IMR-90 (cell line): ENCODE results near the gene RDH16. TPM values are rescaled to one million over a fixed set of nuclear protein-coding genes. Genes with fewer than 3 reads are reported as not detected.
A peak's percentile ranks its signal among the peaks of the same experiment; 100 is the strongest.

Experiments
- ATAC-seq: fragments of 200-7000 bp; cut with Tn5 transposase; 2 replicates; pipeline ENCODE4 v1.9.1; 2020; ENCODE audit warnings: low read depth, mild to moderate bottlenecking, moderate library complexity
- BruUV-seq: library from RNA; stranded (reverse); fragments of 400-500 nt; replicated peaks from 2 replicates; lab custom pipeline; 2021; lab: Mats Ljungman, UMichigan
- CTCF ChIA-PET: fragments of 300-600 bp; formaldehyde crosslinking; extraction: SDS; loops from one replicate; lab custom pipeline; 2021; ENCODE audit warnings: antibody characterized with exemption; lab: Yijun Ruan, JAX
- POLR2A ChIA-PET: fragments of 300-600 bp; sonication (Branson Sonifier 250); formaldehyde crosslinking; loops from one replicate; lab custom pipeline; 2022; ENCODE audit warnings: antibody characterized with exemption; ENCODE audit not compliant: unreplicated experiment; lab: Charles Lee
- DNase-seq: peaks from one replicate; pipeline ENCODE4 v3.0.0; 2013
- H2AFZ ChIP-seq: replicated peaks from 2 replicates; pipeline ENCODE3; 2013; ENCODE audit warnings: low read length, mild to moderate bottlenecking; ENCODE audit not compliant: poor library complexity
- H2AK5ac ChIP-seq: 2 replicates; pipeline ENCODE4 v1.6.1; 2013; ENCODE audit warnings: low read depth, low read length, inconsistent platforms
- H2AK9ac ChIP-seq: replicated peaks from 2 replicates; pipeline ENCODE3; 2013; ENCODE audit warnings: mild to moderate bottlenecking, low read depth, low read length, moderate library complexity; ENCODE audit not compliant: poor library complexity
- H2BK120ac ChIP-seq: 2 replicates; pipeline ENCODE4 v1.6.1; 2013; ENCODE audit warnings: low read depth, low read length, inconsistent platforms
- H2BK15ac ChIP-seq: 3 replicates; pipeline ENCODE4 v1.6.1; 2013; ENCODE audit warnings: low read depth, low read length, inconsistent platforms
- H2BK20ac ChIP-seq: 2 replicates; pipeline ENCODE4 v1.6.1; 2013; ENCODE audit warnings: low read depth, mild to moderate bottlenecking, inconsistent platforms, low read length, moderate library complexity
- H2BK5ac ChIP-seq: 2 replicates; pipeline ENCODE4 v1.6.1; 2013; ENCODE audit warnings: mild to moderate bottlenecking, low read depth, low read length, inconsistent platforms; ENCODE audit not compliant: poor library complexity, severe bottlenecking
- H3K14ac ChIP-seq: replicated peaks from 2 replicates; pipeline ENCODE4 v1.6.1; 2013; ENCODE audit warnings: low read depth, low read length, inconsistent platforms
- H3K18ac ChIP-seq: 2 replicates; pipeline ENCODE4 v1.6.1; 2013; ENCODE audit warnings: low read depth, low read length, control low read depth
- H3K23ac ChIP-seq: 2 replicates; pipeline ENCODE4 v1.6.1; 2013; ENCODE audit warnings: low read depth, low read length, inconsistent platforms
- H3K27ac ChIP-seq: 2 replicates; pipeline ENCODE4 v1.5.1; 2013; ENCODE audit warnings: mild to moderate bottlenecking, control low read depth, low read length; ENCODE audit not compliant: insufficient read depth
- H3K27me3 ChIP-seq: 2 replicates; pipeline ENCODE4 v1.6.1; 2013; ENCODE audit warnings: low read length; ENCODE audit not compliant: control insufficient read depth, insufficient read depth
- H3K36me3 ChIP-seq: 2 replicates; pipeline ENCODE4 v1.6.1; 2013; ENCODE audit warnings: low read length, mixed read lengths; ENCODE audit not compliant: control insufficient read depth, insufficient read depth
- H3K4ac ChIP-seq: 2 replicates; pipeline ENCODE4 v1.6.1; 2013; ENCODE audit warnings: low read depth, low read length, inconsistent platforms
- H3K4me1 ChIP-seq: 2 replicates; pipeline ENCODE4 v1.6.1; 2013; ENCODE audit warnings: low read length, mixed read lengths; ENCODE audit not compliant: control insufficient read depth, insufficient read depth
- H3K4me2 ChIP-seq: 2 replicates; pipeline ENCODE4 v1.6.1; 2013; ENCODE audit warnings: low read depth, mild to moderate bottlenecking, control low read depth, low read length, moderate library complexity
- H3K4me3 ChIP-seq: 2 replicates; pipeline ENCODE4 v1.5.1; 2013; ENCODE audit warnings: low read depth, mild to moderate bottlenecking, control low read depth, low read length, moderate library complexity; ENCODE audit not compliant: insufficient read depth
- H3K56ac ChIP-seq: 2 replicates; pipeline ENCODE4 v1.6.1; 2013; ENCODE audit warnings: low read length, inconsistent platforms; ENCODE audit not compliant: insufficient read depth; ENCODE audit errors: extremely low read depth
- H3K79me1 ChIP-seq, 2 experiments: 2 replicates each; pipeline ENCODE4 v1.6.1; 2013; ENCODE audit warnings: low read length in 2 of 2, inconsistent platforms in 1 of 2, low read depth in 1 of 2
- H3K9ac ChIP-seq: 2 replicates; pipeline ENCODE4 v1.6.1; 2013; ENCODE audit warnings: low read depth, low read length, control low read depth
- H3K9me1 ChIP-seq: 2 replicates; pipeline ENCODE4 v1.6.1; 2013; ENCODE audit warnings: low read length, inconsistent platforms; ENCODE audit not compliant: insufficient read depth
- H3K9me3 ChIP-seq: 2 replicates; pipeline ENCODE4 v1.6.1; 2013; ENCODE audit warnings: low read length; ENCODE audit not compliant: control insufficient read depth, insufficient read depth
- H4K20me1 ChIP-seq: 2 replicates; pipeline ENCODE4 v1.6.1; 2013; ENCODE audit warnings: low read length, inconsistent platforms; ENCODE audit not compliant: insufficient read depth
- H4K5ac ChIP-seq: 2 replicates; pipeline ENCODE4 v1.6.1; 2013; ENCODE audit warnings: mild to moderate bottlenecking, low read depth, low read length, control low read depth
- H4K8ac ChIP-seq, 2 experiments: 2 replicates each; pipeline ENCODE4 v1.6.1; 2013; ENCODE audit warnings: low read depth in 2 of 2, low read length in 2 of 2, control low read depth in 1 of 2, inconsistent platforms in 1 of 2
- H4K91ac ChIP-seq: 2 replicates; pipeline ENCODE4 v1.6.1; 2013; ENCODE audit warnings: low read depth, low read length, inconsistent platforms; ENCODE audit not compliant: insufficient read depth
- BHLHE40 ChIP-seq: fragments of 150-350 bp; IDR thresholded peaks from 2 replicates; pipeline ENCODE4 v1.6.1; 2016; ENCODE audit warnings: mild to moderate bottlenecking, low read depth, low read length
- CEBPB ChIP-seq: IDR thresholded peaks from 2 replicates; pipeline ENCODE4 v1.6.1; 2012; ENCODE audit warnings: low read depth, low read length, improper control_type of control experiment
- CHD1 ChIP-seq: IDR thresholded peaks from 2 replicates; pipeline ENCODE4 v1.6.1; 2012; ENCODE audit warnings: low read depth, low read length, improper control_type of control experiment
- ELK1 ChIP-seq: fragments of 150-350 bp; IDR thresholded peaks from 2 replicates; pipeline ENCODE4 v1.6.1; 2016; ENCODE audit warnings: low read depth, mild to moderate bottlenecking, low read length, moderate library complexity, borderline replicate concordance
- FOS ChIP-seq: fragments of 150-350 bp; IDR thresholded peaks from 2 replicates; pipeline ENCODE4 v1.6.1; 2016; ENCODE audit warnings: low read depth, low read length
- MAFK ChIP-seq: IDR thresholded peaks from 2 replicates; pipeline ENCODE4 v1.6.1; 2012; ENCODE audit warnings: low read depth, low read length, improper control_type of control experiment
- MAZ ChIP-seq: IDR thresholded peaks from 2 replicates; pipeline ENCODE4 v1.6.1; 2012; ENCODE audit warnings: low read depth, mild to moderate bottlenecking, low read length, improper control_type of control experiment, moderate library complexity, borderline replicate concordance
- MXI1 ChIP-seq: IDR thresholded peaks from 2 replicates; pipeline ENCODE4 v1.6.1; 2012; ENCODE audit warnings: low read depth, mild to moderate bottlenecking, low read length, moderate library complexity, borderline replicate concordance
- NFE2L2 ChIP-seq: fragments of 150-350 bp; IDR thresholded peaks from 2 replicates; pipeline ENCODE4 v1.6.1; 2016; ENCODE audit warnings: low read depth, mild to moderate bottlenecking, low read length
- POLR2A ChIP-seq: IDR thresholded peaks from 2 replicates; pipeline ENCODE4 v1.6.1; 2012; ENCODE audit warnings: mild to moderate bottlenecking, low read depth, low read length
- RAD21 ChIP-seq: IDR thresholded peaks from 2 replicates; pipeline ENCODE4 v1.6.1; 2012; ENCODE audit warnings: low read length, improper control_type of control experiment
- RCOR1 ChIP-seq: IDR thresholded peaks from 2 replicates; pipeline ENCODE4 v1.6.1; 2012; ENCODE audit warnings: mild to moderate bottlenecking, low read length, improper control_type of control experiment; ENCODE audit not compliant: insufficient replicate concordance
- RFX5 ChIP-seq: IDR thresholded peaks from 2 replicates; pipeline ENCODE4 v1.8.0; 2012; ENCODE audit warnings: low read depth, mild to moderate bottlenecking, low read length, moderate library complexity
- SMC3 ChIP-seq: fragments of 150-350 bp; IDR thresholded peaks from 2 replicates; pipeline ENCODE4 v1.6.1; 2016; ENCODE audit warnings: low read depth, mild to moderate bottlenecking, antibody characterized with exemption, low read length, moderate library complexity
- USF2 ChIP-seq: fragments of 150-350 bp; IDR thresholded peaks from 2 replicates; pipeline ENCODE4 v1.6.1; 2017; ENCODE audit warnings: mild to moderate bottlenecking, antibody characterized with exemption, low read length, low read depth
- WGBS, 2 experiments: methylation state at CpG; one replicate each; pipeline versions ENCODE4 v1.1.5 to v1.1.7; 2013; ENCODE audit warnings: missing lambda C conversion rate in 2 of 2; ENCODE audit not compliant: insufficient read length in 1 of 2; ENCODE audit errors: extremely low coverage in 2 of 2; 5-methylcytosine and 5-hydroxymethylcytosine counted together
- dilution Hi-C: fragments of 300-500 bp; cut with HindIII; formaldehyde crosslinking; loops from one replicate; pipeline ENCODE4 v1.14.3; 2018; ENCODE audit warnings: low sequenced_read_pairs; ENCODE audit not compliant: unreplicated experiment
- in situ Hi-C: fragments of 300-500 bp; cut with MboI; formaldehyde crosslinking; loops from 3 replicates; pipeline ENCODE4 v1.14.3; 2019; ENCODE audit warnings: low sequenced_read_pairs, inconsistent platforms, mixed read lengths
- intact Hi-C: fragments of 100-400 bp; cut with micrococcal nuclease; formaldehyde crosslinking; loops from 2 replicates; pipeline ENCODE4 v1.10.0; 2022
- polyA plus RNA-seq, 3 experiments: library from polyadenylated mRNA; depleted of rRNA; stranded (reverse); fragments of >200 nt; gene quantifications; 2 replicates each; pipeline ENCODE4 v1.2.3, GENCODE V29; 2012; ENCODE audit warnings: low replicate concordance in 1 of 3
- total RNA-seq: library from RNA; depleted of rRNA; stranded (reverse); fragments of >200 nt; gene quantifications from 2 replicates; pipeline ENCODE4 v1.2.3, GENCODE V29; 2012
- TF ChIP-seq, protein P1 (sequence below): conservative IDR thresholded peaks from 2 replicates; pipeline ENCODE4 v1.5.1; 2012; ENCODE audit warnings: mild to moderate bottlenecking, low read depth, low read length, improper control_type of control experiment

The RDH16 gene
- total and polyA plus RNA-seq, 2 of the 4 experiments (the other 2 are of a cell fraction) = not detected

- H3K9me3 ChIP-seq = no peaks in the 10 kb centered on the region
- H2BK120ac ChIP-seq = no peak overlapping the region
- H3K4me3 ChIP-seq = no peak overlapping the region
- dilution Hi-C loops (no loop called here), intact Hi-C loops (loop anchor here (5.0 to 10.0 kb wide), 2 partner anchors 162 to 360 kb away; partner anchors contain the start of gene ATP5F1B), in situ Hi-C loops (loop anchor here (5.0 to 10.0 kb wide), 2 partner anchors 108 to 370 kb away; partner anchors contain the start of genes BAZ2A and STAT6)
- H4K8ac ChIP-seq = no peak overlapping the region
- no peak for ATAC-seq
- no peak overlapping the region for H2AFZ ChIP-seq
- no peak overlapping the region for H3K9ac ChIP-seq
- H3K79me1 ChIP-seq = peaks cover 34 to 68% of the 10 kb centered on the region in 2 experiments
- no peak overlapping the region for H3K18ac ChIP-seq
- H3K27me3 ChIP-seq = no peaks in the 10 kb centered on the region
- no peak overlapping the region for H3K27ac ChIP-seq
- H3K36me3 ChIP-seq = peaks cover 42% of the 10 kb centered on the region
- TF ChIP-seq MXI1 (no peak), NFE2L2 (no peak), POLR2A (no peak), ELK1 (no peak), SMC3 (no peak), MAZ (no peak), USF2 (no peak), MAFK (no peak), RCOR1 (no peak), CEBPB (no peak), RFX5 (no peak), BHLHE40 (no peak), FOS (no peak), CHD1 (no peak), RAD21 (no peak)
- TF ChIP-seq, protein P1, sequence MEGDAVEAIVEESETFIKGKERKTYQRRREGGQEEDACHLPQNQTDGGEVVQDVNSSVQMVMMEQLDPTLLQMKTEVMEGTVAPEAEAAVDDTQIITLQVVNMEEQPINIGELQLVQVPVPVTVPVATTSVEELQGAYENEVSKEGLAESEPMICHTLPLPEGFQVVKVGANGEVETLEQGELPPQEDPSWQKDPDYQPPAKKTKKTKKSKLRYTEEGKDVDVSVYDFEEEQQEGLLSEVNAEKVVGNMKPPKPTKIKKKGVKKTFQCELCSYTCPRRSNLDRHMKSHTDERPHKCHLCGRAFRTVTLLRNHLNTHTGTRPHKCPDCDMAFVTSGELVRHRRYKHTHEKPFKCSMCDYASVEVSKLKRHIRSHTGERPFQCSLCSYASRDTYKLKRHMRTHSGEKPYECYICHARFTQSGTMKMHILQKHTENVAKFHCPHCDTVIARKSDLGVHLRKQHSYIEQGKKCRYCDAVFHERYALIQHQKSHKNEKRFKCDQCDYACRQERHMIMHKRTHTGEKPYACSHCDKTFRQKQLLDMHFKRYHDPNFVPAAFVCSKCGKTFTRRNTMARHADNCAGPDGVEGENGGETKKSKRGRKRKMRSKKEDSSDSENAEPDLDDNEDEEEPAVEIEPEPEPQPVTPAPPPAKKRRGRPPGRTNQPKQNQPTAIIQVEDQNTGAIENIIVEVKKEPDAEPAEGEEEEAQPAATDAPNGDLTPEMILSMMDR = no peak
- peaks cover 12% of the 10 kb centered on the region for H3K4me1 ChIP-seq
- H3K14ac ChIP-seq = no peak overlapping the region
- no peak overlapping the region for H3K4ac ChIP-seq
- no peak overlapping the region for H3K56ac ChIP-seq
- H3K9me1 ChIP-seq = peaks cover 9% of the 10 kb centered on the region; the same call in 1 of the 2 replicates
- ChIA-PET CTCF (interaction anchor here (0.8 kb wide), 1 partner anchor 58 kb away, joined by 3 read pairs; no protein-coding TSS in a partner anchor), POLR2A (no interaction called here)
- H3K23ac ChIP-seq = peak overlapping the region; percentile 38; the same call in 1 of the 2 replicates
- no peak overlapping the region for H2AK5ac ChIP-seq
- H4K5ac ChIP-seq = no peak overlapping the region
- no peak overlapping the region for H2BK20ac ChIP-seq
- H4K20me1 ChIP-seq = peaks cover 29% of the 10 kb centered on the region
- no peak overlapping the region for H2BK5ac ChIP-seq
- no TSS peak for BruUV-seq
- H3K4me2 ChIP-seq = no peak overlapping the region
- no CpG with 5 or more reads among the region's 6 CpGs for WGBS, 2 experiments
- no peak for DNase-seq
- H2AK9ac ChIP-seq = no peak overlapping the region
- no peak overlapping the region for H4K91ac ChIP-seq
- no peak overlapping the region for H2BK15ac ChIP-seq
Observed at GRCh38 chr12:57004651-57005050, 47.2 kb upstream of the RDH16 start.
